IMR-90 (cell line): Measurements from ENCODE around the gene DRC7. TPM values are rescaled to one million over a fixed set of nuclear protein-coding genes. Genes with fewer than 3 reads are reported as not detected.

Experiments
- ATAC-seq: fragments of 200-7000 bp; cut with Tn5 transposase; 2 replicates; pipeline ENCODE4 v1.9.1; 2020; ENCODE audit warnings: low read depth, mild to moderate bottlenecking, moderate library complexity
- BruUV-seq: library from RNA; stranded (reverse); fragments of 400-500 nt; replicated peaks from 2 replicates; lab custom pipeline; 2021; lab: Mats Ljungman, UMichigan
- CTCF ChIA-PET: fragments of 300-600 bp; formaldehyde crosslinking; extraction: SDS; loops from one replicate; lab custom pipeline; 2021; ENCODE audit warnings: antibody characterized with exemption; lab: Yijun Ruan, JAX
- POLR2A ChIA-PET: fragments of 300-600 bp; sonication (Branson Sonifier 250); formaldehyde crosslinking; loops from one replicate; lab custom pipeline; 2022; ENCODE audit warnings: antibody characterized with exemption; ENCODE audit not compliant: unreplicated experiment; lab: Charles Lee
- DNase-seq: peaks from one replicate; pipeline ENCODE4 v3.0.0; 2013
- H2AFZ ChIP-seq: replicated peaks from 2 replicates; pipeline ENCODE3; 2013; ENCODE audit warnings: low read length, mild to moderate bottlenecking; ENCODE audit not compliant: poor library complexity
- H2AK5ac ChIP-seq: 2 replicates; pipeline ENCODE4 v1.6.1; 2013; ENCODE audit warnings: low read depth, low read length, inconsistent platforms
- H2AK9ac ChIP-seq: replicated peaks from 2 replicates; pipeline ENCODE3; 2013; ENCODE audit warnings: mild to moderate bottlenecking, low read depth, low read length, moderate library complexity; ENCODE audit not compliant: poor library complexity
- H2BK120ac ChIP-seq: 2 replicates; pipeline ENCODE4 v1.6.1; 2013; ENCODE audit warnings: low read depth, low read length, inconsistent platforms
- H2BK15ac ChIP-seq: 3 replicates; pipeline ENCODE4 v1.6.1; 2013; ENCODE audit warnings: low read depth, low read length, inconsistent platforms
- H2BK20ac ChIP-seq: 2 replicates; pipeline ENCODE4 v1.6.1; 2013; ENCODE audit warnings: low read depth, mild to moderate bottlenecking, inconsistent platforms, low read length, moderate library complexity
- H2BK5ac ChIP-seq: 2 replicates; pipeline ENCODE4 v1.6.1; 2013; ENCODE audit warnings: mild to moderate bottlenecking, low read depth, low read length, inconsistent platforms; ENCODE audit not compliant: poor library complexity, severe bottlenecking
- H3K14ac ChIP-seq: replicated peaks from 2 replicates; pipeline ENCODE4 v1.6.1; 2013; ENCODE audit warnings: low read depth, low read length, inconsistent platforms
- H3K18ac ChIP-seq: 2 replicates; pipeline ENCODE4 v1.6.1; 2013; ENCODE audit warnings: low read depth, low read length, control low read depth
- H3K23ac ChIP-seq: 2 replicates; pipeline ENCODE4 v1.6.1; 2013; ENCODE audit warnings: low read depth, low read length, inconsistent platforms
- H3K27ac ChIP-seq: 2 replicates; pipeline ENCODE4 v1.5.1; 2013; ENCODE audit warnings: mild to moderate bottlenecking, control low read depth, low read length; ENCODE audit not compliant: insufficient read depth
- H3K27me3 ChIP-seq: 2 replicates; pipeline ENCODE4 v1.6.1; 2013; ENCODE audit warnings: low read length; ENCODE audit not compliant: control insufficient read depth, insufficient read depth
- H3K36me3 ChIP-seq: 2 replicates; pipeline ENCODE4 v1.6.1; 2013; ENCODE audit warnings: low read length, mixed read lengths; ENCODE audit not compliant: control insufficient read depth, insufficient read depth
- H3K4ac ChIP-seq: 2 replicates; pipeline ENCODE4 v1.6.1; 2013; ENCODE audit warnings: low read depth, low read length, inconsistent platforms
- H3K4me1 ChIP-seq: 2 replicates; pipeline ENCODE4 v1.6.1; 2013; ENCODE audit warnings: low read length, mixed read lengths; ENCODE audit not compliant: control insufficient read depth, insufficient read depth
- H3K4me2 ChIP-seq: 2 replicates; pipeline ENCODE4 v1.6.1; 2013; ENCODE audit warnings: low read depth, mild to moderate bottlenecking, control low read depth, low read length, moderate library complexity
- H3K4me3 ChIP-seq: 2 replicates; pipeline ENCODE4 v1.5.1; 2013; ENCODE audit warnings: low read depth, mild to moderate bottlenecking, control low read depth, low read length, moderate library complexity; ENCODE audit not compliant: insufficient read depth
- H3K56ac ChIP-seq: 2 replicates; pipeline ENCODE4 v1.6.1; 2013; ENCODE audit warnings: low read length, inconsistent platforms; ENCODE audit not compliant: insufficient read depth; ENCODE audit errors: extremely low read depth
- H3K79me1 ChIP-seq, 2 experiments: 2 replicates each; pipeline ENCODE4 v1.6.1; 2013; ENCODE audit warnings: low read length in 2 of 2, inconsistent platforms in 1 of 2, low read depth in 1 of 2
- H3K9ac ChIP-seq: 2 replicates; pipeline ENCODE4 v1.6.1; 2013; ENCODE audit warnings: low read depth, low read length, control low read depth
- H3K9me1 ChIP-seq: 2 replicates; pipeline ENCODE4 v1.6.1; 2013; ENCODE audit warnings: low read length, inconsistent platforms; ENCODE audit not compliant: insufficient read depth
- H3K9me3 ChIP-seq: 2 replicates; pipeline ENCODE4 v1.6.1; 2013; ENCODE audit warnings: low read length; ENCODE audit not compliant: control insufficient read depth, insufficient read depth
- H4K20me1 ChIP-seq: 2 replicates; pipeline ENCODE4 v1.6.1; 2013; ENCODE audit warnings: low read length, inconsistent platforms; ENCODE audit not compliant: insufficient read depth
- H4K5ac ChIP-seq: 2 replicates; pipeline ENCODE4 v1.6.1; 2013; ENCODE audit warnings: mild to moderate bottlenecking, low read depth, low read length, control low read depth
- H4K8ac ChIP-seq, 2 experiments: 2 replicates each; pipeline ENCODE4 v1.6.1; 2013; ENCODE audit warnings: low read depth in 2 of 2, low read length in 2 of 2, control low read depth in 1 of 2, inconsistent platforms in 1 of 2
- H4K91ac ChIP-seq: 2 replicates; pipeline ENCODE4 v1.6.1; 2013; ENCODE audit warnings: low read depth, low read length, inconsistent platforms; ENCODE audit not compliant: insufficient read depth
- MAFK ChIP-seq: IDR thresholded peaks from 2 replicates; pipeline ENCODE4 v1.6.1; 2012; ENCODE audit warnings: low read depth, low read length, improper control_type of control experiment
- WGBS, 2 experiments: methylation state at CpG; one replicate each; pipeline versions ENCODE4 v1.1.5 to v1.1.7; 2013; ENCODE audit warnings: missing lambda C conversion rate in 2 of 2; ENCODE audit not compliant: insufficient read length in 1 of 2; ENCODE audit errors: extremely low coverage in 2 of 2; 5-methylcytosine and 5-hydroxymethylcytosine counted together
- dilution Hi-C: fragments of 300-500 bp; cut with HindIII; formaldehyde crosslinking; loops from one replicate; pipeline ENCODE4 v1.14.3; 2018; ENCODE audit warnings: low sequenced_read_pairs; ENCODE audit not compliant: unreplicated experiment
- in situ Hi-C: fragments of 300-500 bp; cut with MboI; formaldehyde crosslinking; loops from 3 replicates; pipeline ENCODE4 v1.14.3; 2019; ENCODE audit warnings: low sequenced_read_pairs, inconsistent platforms, mixed read lengths
- intact Hi-C: fragments of 100-400 bp; cut with micrococcal nuclease; formaldehyde crosslinking; loops from 2 replicates; pipeline ENCODE4 v1.10.0; 2022
- polyA plus RNA-seq, 3 experiments: library from polyadenylated mRNA; depleted of rRNA; stranded (reverse); fragments of >200 nt; gene quantifications; 2 replicates each; pipeline ENCODE4 v1.2.3, GENCODE V29; 2012; ENCODE audit warnings: low replicate concordance in 1 of 3
- total RNA-seq: library from RNA; depleted of rRNA; stranded (reverse); fragments of >200 nt; gene quantifications from 2 replicates; pipeline ENCODE4 v1.2.3, GENCODE V29; 2012

Gene DRC7
- total and polyA plus RNA-seq, 2 of the 4 experiments (the other 2 are of a cell fraction) = not detected

GRCh38 chr16:57648125-57648524 lies 46.5 kb upstream of the DRC7 start:
- Histone ChIP-seq H2BK5ac (no peak overlapping the region), H3K4me3 (no peak overlapping the region), H2AK5ac (peak overlapping the region; percentile 49; the same call in 1 of the 2 replicates), H3K9me3 (no peaks in the 10 kb centered on the region), H3K27me3 (no peaks in the 10 kb centered on the region), H2BK20ac (peak overlapping the region; percentile 41; the same call in 1 of the 2 replicates), H3K18ac (no peak overlapping the region), H2BK120ac (no peak overlapping the region; the same call in 1 of the 2 replicates), H3K4me1 (peaks cover 5% of the 10 kb centered on the region), H3K9me1 (peaks cover 16% of the 10 kb centered on the region), H2AK9ac (no peak overlapping the region), H2AFZ (no peak overlapping the region), H2BK15ac (no peak overlapping the region), H4K20me1 (no peaks in the 10 kb centered on the region), H4K5ac (no peak overlapping the region), H3K27ac (no peak overlapping the region), H3K4me2 (no peak overlapping the region), H4K8ac (no peak overlapping the region), H3K9ac (no peak overlapping the region), H4K91ac (no peak overlapping the region), H3K4ac (0 out of 2 replicates have a peak overlapping the region, but pooled peaks have one; percentile 24), H3K79me1 (no peaks in the 10 kb centered on the region), H3K56ac (no peak overlapping the region), H3K23ac (no peak overlapping the region), H3K14ac (0 out of 2 replicates have a peak overlapping the region, but pooled peaks have one; percentile 21), H3K36me3 (no peaks in the 10 kb centered on the region)
- BruUV-seq = no TSS peak
- ChIA-PET POLR2A (no interaction called here), CTCF (interaction anchor here (3.6 kb wide), 1 partner anchor 58 kb away, joined by 16 read pairs; no protein-coding TSS in a partner anchor)
- dilution Hi-C loops (no loop called here), in situ Hi-C loops (no loop called here), intact Hi-C loops (loop anchor here (2.0 to 10.0 kb wide), 2 partner anchors 47 to 357 kb away; partner anchors contain the start of genes USB1 and ZNF319)
- ATAC-seq = no peak
- WGBS, 2 experiments = 92% methylated on average over 2 of the region's 5 CpGs; no CpG with 5 or more reads in 1 of the 2 experiments
- no peak for DNase-seq
- TF ChIP-seq MAFK = no peak
